GM13976 (cell line): Measurements from ENCODE around the gene SUSD4.
A peak's percentile ranks its signal among the peaks of the same experiment; 100 is the strongest.

Source experiments
- DNase-seq: peaks from one replicate; pipeline ENCODE4 v3.0.0; 2012; ENCODE audit warnings: low spot score
- in situ Hi-C: fragments of 300-500 bp; cut with MboI; formaldehyde crosslinking; loops from one replicate; pipeline ENCODE4 v1.12.0; 2022; ENCODE audit warnings: low sequenced_read_pairs, mixed read lengths, inconsistent platforms; ENCODE audit not compliant: unreplicated experiment
- TF ChIP-seq, protein P1 (sequence below): IDR thresholded peaks from 2 replicates; pipeline ENCODE4 v1.5.1; 2012; ENCODE audit warnings: borderline replicate concordance, mild to moderate bottlenecking; ENCODE audit not compliant: insufficient read depth; ENCODE audit errors: extremely low read depth, missing control alignments, control extremely low read depth

The SUSD4 gene

DNA sequence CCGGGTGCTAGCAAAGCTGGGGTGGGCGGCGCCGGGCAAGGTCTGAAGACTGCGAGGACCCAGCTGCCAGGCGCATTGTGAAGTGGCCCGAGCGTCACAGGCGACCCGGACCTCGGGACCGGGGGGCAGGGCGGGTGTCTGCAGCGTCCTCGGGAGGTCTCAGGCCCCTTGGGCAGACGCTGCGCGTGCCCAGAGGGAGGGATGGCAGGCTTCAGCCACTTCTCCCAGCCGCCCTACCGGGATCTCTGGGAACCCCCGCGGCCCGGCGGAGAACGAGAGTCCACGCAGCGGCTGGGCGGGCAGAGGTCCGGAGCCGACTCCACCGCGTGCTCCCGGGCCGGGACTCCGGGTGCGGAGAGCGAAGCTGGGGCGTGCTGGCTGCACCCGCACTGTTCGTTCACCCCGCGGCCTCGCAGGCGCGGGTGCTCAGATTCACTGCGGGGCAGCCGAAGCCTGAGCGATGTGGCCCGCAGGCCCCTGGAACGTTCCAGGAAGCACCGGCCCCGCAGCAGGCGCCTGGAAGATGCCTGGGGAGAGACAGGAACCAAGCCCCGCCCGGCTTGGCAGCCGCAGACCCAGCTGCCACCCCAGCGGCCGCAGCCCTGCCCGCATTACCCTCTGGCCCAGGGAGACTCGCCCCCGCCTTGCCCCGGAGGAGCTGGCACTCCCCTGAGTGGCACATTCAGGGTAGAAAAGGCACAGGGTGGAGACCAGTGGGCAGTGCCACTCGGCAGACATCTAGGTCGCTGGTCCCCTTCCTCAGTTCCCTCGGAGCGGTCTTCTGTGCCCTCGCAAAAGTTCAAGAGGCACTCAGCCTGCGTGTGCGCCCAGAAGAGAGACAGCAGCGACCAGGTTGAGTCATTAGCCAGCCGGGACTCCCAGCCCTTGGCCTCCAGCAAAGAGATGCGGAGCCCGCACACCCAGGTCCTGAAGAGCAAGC is 29.6 kb upstream of the SUSD4 start, which contains the start of gene CCDC185:
TSS of gene CCDC185 (plus strand) at position 141 of the 940 bp plus-strand sequence. CDS start at position 202, 61 bp downstream.
- DNase-seq, result no peak
- in situ Hi-C loops, result no loop called here
- TF ChIP-seq, protein P1, sequence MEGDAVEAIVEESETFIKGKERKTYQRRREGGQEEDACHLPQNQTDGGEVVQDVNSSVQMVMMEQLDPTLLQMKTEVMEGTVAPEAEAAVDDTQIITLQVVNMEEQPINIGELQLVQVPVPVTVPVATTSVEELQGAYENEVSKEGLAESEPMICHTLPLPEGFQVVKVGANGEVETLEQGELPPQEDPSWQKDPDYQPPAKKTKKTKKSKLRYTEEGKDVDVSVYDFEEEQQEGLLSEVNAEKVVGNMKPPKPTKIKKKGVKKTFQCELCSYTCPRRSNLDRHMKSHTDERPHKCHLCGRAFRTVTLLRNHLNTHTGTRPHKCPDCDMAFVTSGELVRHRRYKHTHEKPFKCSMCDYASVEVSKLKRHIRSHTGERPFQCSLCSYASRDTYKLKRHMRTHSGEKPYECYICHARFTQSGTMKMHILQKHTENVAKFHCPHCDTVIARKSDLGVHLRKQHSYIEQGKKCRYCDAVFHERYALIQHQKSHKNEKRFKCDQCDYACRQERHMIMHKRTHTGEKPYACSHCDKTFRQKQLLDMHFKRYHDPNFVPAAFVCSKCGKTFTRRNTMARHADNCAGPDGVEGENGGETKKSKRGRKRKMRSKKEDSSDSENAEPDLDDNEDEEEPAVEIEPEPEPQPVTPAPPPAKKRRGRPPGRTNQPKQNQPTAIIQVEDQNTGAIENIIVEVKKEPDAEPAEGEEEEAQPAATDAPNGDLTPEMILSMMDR, result no peak

DNA sequence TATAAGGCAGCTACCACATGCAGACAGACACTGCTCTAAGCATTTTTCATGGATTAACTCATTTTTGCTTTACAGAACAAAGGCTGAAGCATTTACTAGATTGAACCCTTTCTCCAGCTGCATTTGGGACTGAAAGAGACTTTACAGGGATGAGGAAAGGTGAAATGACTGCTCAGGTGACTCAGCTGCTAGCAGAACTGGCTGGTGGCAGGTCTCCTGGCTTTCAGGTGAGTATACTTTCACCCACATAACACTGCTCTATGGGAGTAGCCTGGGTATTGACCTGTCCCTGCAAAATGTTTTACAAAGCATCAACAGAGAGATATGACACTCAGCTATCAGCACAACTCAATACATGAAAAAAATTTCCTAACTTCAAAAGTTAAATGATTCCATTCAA is 26.6 kb upstream of the SUSD4 start:
- in situ Hi-C loops, result no loop called here

DNA sequence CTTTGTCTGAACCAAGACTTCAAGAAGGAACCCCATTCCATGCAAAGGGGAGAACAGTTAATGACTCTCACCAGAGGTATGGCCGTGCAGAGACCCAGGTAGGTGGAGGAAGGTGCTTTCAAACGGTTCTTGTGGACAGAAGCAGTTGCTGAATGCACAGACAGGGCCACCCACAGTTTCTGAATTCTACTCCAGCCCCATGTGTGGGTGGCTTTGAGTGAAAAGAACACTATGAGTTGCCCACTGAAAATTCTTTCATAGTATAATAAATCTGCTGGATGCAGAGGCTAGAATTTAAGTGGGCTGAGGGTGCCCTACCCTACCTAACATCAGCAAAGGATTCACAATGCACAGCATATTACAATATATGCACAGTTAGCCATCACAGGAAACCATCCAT is 22.0 kb upstream of the SUSD4 start:
- DNase-seq, result no peak

More for the DNA sequence above, 26.6 kb upstream of the SUSD4 start:
- TF ChIP-seq, protein P1, result no peak
- DNase-seq, result no peak

DNA sequence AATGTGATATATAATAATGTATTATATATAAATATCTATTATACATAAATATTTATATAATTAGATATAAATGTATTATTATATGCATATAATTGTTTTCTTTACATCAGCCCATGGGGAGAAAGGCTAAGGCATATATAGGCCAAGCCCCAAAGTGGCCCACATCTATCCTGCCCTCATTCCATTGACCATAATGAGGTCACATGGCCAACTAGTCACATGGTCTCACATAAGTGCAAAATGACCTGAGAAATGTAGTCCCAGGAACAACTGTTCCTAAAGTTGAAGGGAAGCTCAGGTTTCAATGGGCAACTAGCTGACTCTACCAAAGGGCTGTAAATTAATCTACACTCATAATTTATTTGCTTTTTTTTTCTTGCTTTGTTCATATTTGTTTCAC is 14.8 kb upstream of the SUSD4 start:
- no peak for DNase-seq
- in situ Hi-C loops, result no loop called here
- TF ChIP-seq, protein P1, result no peak

More for the DNA sequence above, 22.0 kb upstream of the SUSD4 start:
- in situ Hi-C loops, result no loop called here
- TF ChIP-seq, protein P1, result no peak

DNA sequence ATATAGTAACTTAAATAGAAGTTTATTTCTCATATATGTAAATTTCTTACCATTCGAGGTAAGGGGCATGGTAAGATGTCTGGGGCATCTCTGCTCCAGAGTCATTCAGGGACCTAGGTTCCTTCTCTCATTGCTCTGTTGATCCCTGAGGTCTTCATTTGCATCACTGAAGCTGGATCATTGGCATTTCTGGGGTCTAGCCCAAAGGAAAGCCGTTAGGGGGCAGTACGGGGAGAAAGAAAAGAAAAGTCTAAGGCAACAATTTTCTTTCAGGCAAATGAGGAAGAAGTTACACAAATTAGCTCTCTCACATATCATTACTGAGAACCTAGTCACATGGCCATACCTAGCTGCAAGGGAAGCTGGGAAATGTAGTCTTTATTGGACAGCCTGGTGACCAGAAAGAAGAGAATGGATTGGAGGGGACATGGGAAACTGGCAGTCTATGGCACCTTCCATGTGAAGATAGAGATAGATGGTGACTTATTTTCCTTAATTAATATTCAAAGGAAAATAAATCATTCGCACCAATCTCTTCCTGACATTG is 10.2 kb upstream of the SUSD4 start:
- in situ Hi-C loops, result no loop called here
- DNase-seq, result no peak

DNA sequence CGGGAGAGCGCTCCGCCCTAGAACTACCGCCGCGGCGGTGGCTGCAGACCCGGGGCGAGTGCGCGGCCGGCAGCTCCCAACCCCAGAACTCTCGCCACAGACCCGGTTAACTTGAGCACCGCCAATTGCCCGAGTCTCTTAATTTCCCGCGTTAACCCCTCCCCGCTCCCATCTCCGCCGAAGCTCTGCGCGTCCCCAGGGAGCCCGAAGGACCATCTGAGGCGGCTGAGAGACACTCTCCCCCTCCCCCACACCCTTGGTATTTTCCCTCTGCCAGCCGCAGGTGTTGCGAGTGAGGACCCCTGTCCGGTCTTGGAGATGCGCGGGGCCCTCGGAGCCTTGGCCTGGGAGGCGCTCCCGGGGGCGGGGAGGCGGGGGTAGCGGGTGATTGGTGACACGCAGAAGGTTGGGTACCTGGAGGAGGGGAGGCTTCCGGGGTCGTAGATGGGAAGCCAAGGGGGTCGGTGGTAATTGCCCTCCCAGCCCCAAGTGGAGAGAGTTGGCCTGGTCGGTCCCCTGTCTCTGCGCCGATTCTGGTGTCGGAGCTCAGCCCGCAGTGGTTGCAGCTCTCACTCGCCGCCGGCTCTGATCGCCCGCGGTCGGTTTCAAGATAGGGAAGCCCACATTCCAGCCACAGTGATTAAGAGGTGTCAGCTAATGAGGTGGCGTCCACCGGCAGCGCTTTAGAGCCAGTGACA is 858 bp upstream of the SUSD4 start:
- in situ Hi-C loops, result no loop called here
- TF ChIP-seq, protein P1, result no peak
- peak; percentile 32 for DNase-seq

More for the DNA sequence above, 10.2 kb upstream of the SUSD4 start:
- TF ChIP-seq, protein P1, result no peak
